Measurements from ENCODE around the gene HTR5A.

GRCh38 chr7:155053002-155053401 lies 17.1 kb upstream of the HTR5A start:
- TF ChIP-seq EZH2 (IDR thresholded peaks at IDR 0.05): no peak
- TF ChIP-seq POLR2AphosphoS5 (IDR thresholded peaks at IDR 0.05; ENCODE audit: borderline replicate concordance, low read depth, low read length): no peak
- TF ChIP-seq FOXP2 (optimal IDR thresholded peaks at IDR 0.05; ENCODE audit: control extremely low read depth, extremely low read length, insufficient read depth): no peak

Data from SK-N-MC (cell line).